ENCODE measurements around the gene PARVG. TPM values are rescaled to one million over a fixed set of nuclear protein-coding genes. Genes with fewer than 3 reads are reported as not detected.

PARVG gene
- total and polyA plus RNA-seq, 10 of the 15 experiments (the other 5 are each of a cell fraction or from before 2014, with no cell fraction given) = 6.3 to 123 (median 71.9) TPM

DNA sequence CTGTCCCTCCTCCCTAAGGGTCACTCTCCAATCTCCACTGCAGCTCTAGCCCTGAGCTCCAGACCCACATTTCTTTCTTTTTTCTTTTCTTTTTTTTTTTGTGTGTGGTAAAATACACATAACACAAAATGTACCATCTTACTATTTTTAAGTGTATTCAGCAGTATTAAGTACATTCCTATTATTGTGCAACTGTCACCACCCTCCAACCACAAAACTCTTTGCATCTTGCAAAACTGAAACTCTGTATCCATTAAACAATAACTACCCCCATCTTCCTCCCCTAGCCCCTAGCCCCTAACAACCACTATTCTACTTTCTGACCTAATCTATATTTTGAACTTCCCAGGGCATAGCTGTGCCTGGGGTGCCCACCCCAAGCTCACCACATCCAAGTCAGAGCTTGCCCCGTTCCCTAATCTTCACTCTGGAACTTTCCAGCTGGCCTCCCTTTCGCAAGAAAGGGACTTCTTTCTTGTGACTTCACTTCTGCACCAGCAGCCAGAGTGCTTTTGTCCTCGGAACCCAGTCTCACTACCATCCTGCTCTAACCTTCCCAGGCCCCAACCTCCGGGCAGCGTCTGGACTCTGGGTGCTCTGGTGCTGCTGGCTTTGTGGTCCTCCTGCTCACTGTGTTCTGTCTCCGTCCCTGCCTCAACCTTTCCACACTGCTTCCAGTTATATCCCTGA lies 30.7 kb downstream of the PARVG start:
- Histone ChIP-seq H3K9ac (ENCODE audit: control insufficient read depth, insufficient read depth, low read length) (no peak overlapping the region), H3K4me3 (no peak overlapping the region), H3K27ac (ENCODE audit: control insufficient read depth, insufficient read depth) (no peak overlapping the region), H3K4me2 (ENCODE audit: control insufficient read depth, insufficient read depth) (no peak overlapping the region), H3K4me1 (ENCODE audit: control insufficient read depth, insufficient read depth, low read length) (0 out of 2 replicates have a peak, but pooled peaks cover 3% of the 10 kb centered on the region), H2AFZ (ENCODE audit: control insufficient read depth, low read depth, low read length) (no peak overlapping the region), H3K27me3 (replicated peaks in 1 of 2; ENCODE audit: control insufficient read depth in 2 of 2, insufficient read depth in 2 of 2, low read length in 1 of 2) (no peaks in the 10 kb centered on the region), H3K9me3 (replicated peaks; ENCODE audit: control insufficient read depth, insufficient read depth, low read length) (no peaks in the 10 kb centered on the region; the same call in 2 of the 3 replicates), H3K36me3 (ENCODE audit: control insufficient read depth in 2 of 2, insufficient read depth in 2 of 2, low read length in 1 of 2) (no peaks in the 10 kb centered on the region), H3K79me2 (ENCODE audit: control insufficient read depth, insufficient read depth, low read length) (no peaks in the 10 kb centered on the region), H4K20me1 (ENCODE audit: control insufficient read depth, insufficient read depth) (no peaks in the 10 kb centered on the region)
- ChIA-PET POLR2A (no interaction called here), RAD21 (ENCODE audit: unreplicated experiment) (no interaction called here), CTCF (no interaction called here), SMC1A (ENCODE audit: uncharacterized antibody, unreplicated experiment) (interaction anchor here (1.2 kb wide), 1 partner anchor 218 kb away, joined by 4 read pairs; no protein-coding TSS in a partner anchor)
- intact Hi-C loops (cut with micrococcal nuclease; ENCODE audit: unreplicated experiment) = no loop called here
- in situ Hi-C loops (cut with MboI) = no loop called here
- FAIRE-seq (no peak), ATAC-seq (no peak), DNase-seq (ENCODE audit: low read depth, low spot score) (no peak)
- TF ChIP-seq CEBPZ (IDR thresholded peaks at IDR 0.05; ENCODE audit: low read depth, low read length) (no peak), STAT3 (IDR thresholded peaks at IDR 0.05; ENCODE audit: low read depth, low read length) (no peak), CBFB (IDR thresholded peaks at IDR 0.05; ENCODE audit: low read depth) (no peak), SRF (IDR thresholded peaks at IDR 0.05; ENCODE audit: low read depth in 2 of 2, low read length in 2 of 2) (no peak), ZNF274 (IDR thresholded peaks at IDR 0.05; ENCODE audit: insufficient read depth, insufficient read length) (no peak)
- BruUV-seq (replicated peaks) = no TSS peak
- 41% methylated on average over 6 of the region's 6 CpGs for WGBS (ENCODE audit: insufficient coverage, insufficient replicate concordance, low lambda C conversion rate, missing lambda C conversion rate)

Data from GM12878 (cell line).